Airway epithelial cell (primary cell): ENCODE measurements around the gene SOX3. TPM values are rescaled to one million over a fixed set of nuclear protein-coding genes. Genes with fewer than 3 reads are reported as not detected.

ENCODE experiments used
- total RNA-seq: library from RNA; depleted of rRNA; stranded (reverse); fragments of >200 nt; gene quantifications from 2 replicates; pipeline ENCODE4 v1.2.3, GENCODE V29; 2015

SOX3 gene
- total RNA-seq = not detected in 2 replicates

GRCh38 chrX:140504371-140505324 is at the start of gene SOX3:
SOX3 (minus strand) TSS chrX:140505069; CDS start chrX:140505060, 9 bp downstream.

Other genes starting within 250 kb of the SOX3 start
- gene LINC00632, start 204.7 kb upstream of the SOX3 start, total RNA-seq = under 0.01 and 1.2 TPM in 2 replicates